ENCODE results near the gene ASPSCR1.

DNA sequence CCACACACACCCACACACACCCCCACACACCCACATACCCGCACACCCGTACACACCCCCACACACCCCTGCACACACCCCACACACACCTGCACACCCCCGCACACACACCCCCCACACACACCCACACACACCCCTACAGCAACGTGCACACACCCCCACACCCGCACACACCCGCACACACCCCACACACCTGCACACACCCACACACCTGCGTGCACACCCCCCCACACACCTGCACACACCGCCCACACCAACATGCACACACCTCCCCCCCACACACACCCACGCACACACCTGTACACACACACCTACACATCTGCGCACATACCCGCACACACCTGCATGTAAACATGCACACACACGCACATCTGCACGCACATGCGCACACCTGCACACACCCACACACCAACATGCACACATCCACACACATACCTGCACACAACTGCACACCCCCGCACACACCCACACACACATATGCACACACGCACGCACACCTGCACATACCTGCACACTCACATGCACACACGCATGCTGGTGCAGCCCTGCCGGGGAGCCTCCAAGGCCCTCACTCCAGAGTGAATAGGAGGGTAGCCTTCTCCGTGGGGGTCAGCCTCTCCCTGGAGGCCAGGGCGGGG, 7.5 kb downstream of the ASPSCR1 start:
- TF ChIP-seq, protein P1, sequence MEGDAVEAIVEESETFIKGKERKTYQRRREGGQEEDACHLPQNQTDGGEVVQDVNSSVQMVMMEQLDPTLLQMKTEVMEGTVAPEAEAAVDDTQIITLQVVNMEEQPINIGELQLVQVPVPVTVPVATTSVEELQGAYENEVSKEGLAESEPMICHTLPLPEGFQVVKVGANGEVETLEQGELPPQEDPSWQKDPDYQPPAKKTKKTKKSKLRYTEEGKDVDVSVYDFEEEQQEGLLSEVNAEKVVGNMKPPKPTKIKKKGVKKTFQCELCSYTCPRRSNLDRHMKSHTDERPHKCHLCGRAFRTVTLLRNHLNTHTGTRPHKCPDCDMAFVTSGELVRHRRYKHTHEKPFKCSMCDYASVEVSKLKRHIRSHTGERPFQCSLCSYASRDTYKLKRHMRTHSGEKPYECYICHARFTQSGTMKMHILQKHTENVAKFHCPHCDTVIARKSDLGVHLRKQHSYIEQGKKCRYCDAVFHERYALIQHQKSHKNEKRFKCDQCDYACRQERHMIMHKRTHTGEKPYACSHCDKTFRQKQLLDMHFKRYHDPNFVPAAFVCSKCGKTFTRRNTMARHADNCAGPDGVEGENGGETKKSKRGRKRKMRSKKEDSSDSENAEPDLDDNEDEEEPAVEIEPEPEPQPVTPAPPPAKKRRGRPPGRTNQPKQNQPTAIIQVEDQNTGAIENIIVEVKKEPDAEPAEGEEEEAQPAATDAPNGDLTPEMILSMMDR (conservative IDR thresholded peaks at IDR 0.05), result no peak
- TF ChIP-seq ZFX (IDR thresholded peaks at IDR 0.05), result no peak

Measured in C4-2B (cell line).